Measurements from ENCODE around the gene IRF4. TPM values are rescaled to one million over a fixed set of nuclear protein-coding genes. Genes with fewer than 3 reads are reported as not detected.
A peak's percentile ranks its signal among the peaks of the same experiment; 100 is the strongest.

The IRF4 gene
- total RNA-seq, 3 donors from 2014 or later: 2.8 to 10.5 (median 4.5) TPM

DNA sequence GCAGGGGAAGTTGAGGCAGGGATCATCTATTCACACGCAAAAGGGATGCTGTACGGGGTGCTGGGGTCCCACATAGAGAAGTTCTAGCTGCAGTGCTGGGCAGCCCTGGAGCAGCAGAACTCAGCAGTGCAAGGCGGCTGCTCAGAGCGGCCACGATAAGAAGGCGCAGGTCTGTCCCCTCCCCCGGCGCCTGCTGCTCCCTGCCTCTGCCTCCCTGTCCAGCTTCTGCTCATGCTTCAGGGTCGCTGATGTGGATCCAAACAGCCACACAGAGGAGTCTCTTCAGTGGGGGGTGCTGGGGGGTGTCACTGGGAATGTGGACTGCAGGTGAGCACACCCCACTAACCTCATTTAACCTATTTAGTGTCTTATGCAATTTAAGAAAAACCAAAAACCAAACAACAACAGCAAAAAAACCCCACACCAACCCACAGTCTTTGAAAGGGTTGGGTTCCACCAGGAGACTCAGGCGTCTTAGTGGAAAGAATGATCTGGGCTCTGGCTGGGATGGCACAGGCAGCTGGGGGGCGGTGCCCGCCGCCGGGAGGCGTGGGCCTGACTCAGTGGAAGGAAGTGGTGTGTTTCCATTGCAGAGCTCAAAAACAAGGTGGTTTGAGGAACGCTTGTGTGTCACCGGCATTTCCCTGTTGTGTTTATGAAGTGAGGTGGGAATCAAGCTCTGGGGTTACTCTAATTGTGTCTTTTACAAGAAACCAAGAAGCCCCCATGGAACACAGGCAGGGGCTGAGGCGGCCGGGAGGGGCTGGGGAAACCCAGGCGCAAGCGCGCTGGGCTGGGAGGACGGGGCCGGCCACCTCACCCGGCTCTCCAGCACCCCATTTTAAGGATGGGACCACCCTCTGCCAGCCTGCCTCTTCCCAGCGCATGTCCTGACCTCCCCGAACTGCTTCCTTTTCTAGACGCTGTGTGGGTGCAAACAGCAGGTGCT is 55.1 kb downstream of the IRF4 start:
- Histone ChIP-seq H3K9me3 (no peaks in the 10 kb centered on the region), H3K36me3 (ENCODE audit: low read depth) (no peaks in the 10 kb centered on the region), H3K4me3 (no peak overlapping the region), H3K4me1 (ENCODE audit: low read depth) (no peaks in the 10 kb centered on the region)
- intact Hi-C loops (cut with DNase I, micrococcal nuclease): no loop called here
- no peak for TF ChIP-seq CTCF (IDR thresholded peaks at IDR 0.05)
- peak; percentile 29 to 73 (median 52) for DNase-seq
- peak; percentile 72 for ATAC-seq

DNA sequence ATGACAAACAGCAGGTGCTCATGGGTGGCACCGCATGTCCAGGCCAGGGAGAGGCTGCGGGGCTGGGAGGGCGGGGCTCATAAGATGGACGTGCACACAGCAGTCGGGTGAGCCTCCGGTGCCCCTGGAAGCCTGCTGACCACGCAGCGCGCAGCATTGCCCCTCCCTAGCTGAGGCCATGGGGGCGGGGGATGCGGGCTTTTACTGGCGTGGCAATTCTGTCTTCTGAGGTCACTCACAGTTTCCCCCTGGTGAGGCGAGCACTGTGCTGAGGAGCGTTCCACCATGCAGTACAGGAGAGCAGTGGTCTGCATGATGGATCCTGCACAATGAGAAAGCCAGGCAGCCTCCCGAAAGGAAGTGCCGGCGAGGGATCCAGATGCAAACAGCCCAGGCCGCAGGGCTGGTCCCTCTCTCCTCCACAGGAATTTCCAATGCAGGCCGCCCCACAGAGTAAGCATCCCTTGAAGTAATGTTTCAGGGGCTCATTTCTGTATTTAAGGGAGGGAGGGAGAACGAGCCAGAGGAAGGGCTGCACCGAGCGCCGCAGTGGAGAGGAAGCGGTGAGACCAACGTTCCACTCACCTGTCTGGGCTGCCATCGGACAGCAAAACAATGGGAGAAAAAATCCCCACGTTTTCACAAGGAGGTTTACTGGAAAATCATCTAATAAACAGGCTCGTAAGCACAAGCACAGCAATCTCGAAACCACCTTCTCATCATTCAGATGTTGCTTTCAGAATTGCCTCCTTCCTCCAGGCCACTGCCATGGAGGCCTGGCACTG is 56.0 kb downstream of the IRF4 start:
- Histone ChIP-seq H3K36me3 (ENCODE audit: low read depth) (no peaks in the 10 kb centered on the region), H3K4me3 (no peak overlapping the region), H3K9me3 (no peaks in the 10 kb centered on the region), H3K4me1 (ENCODE audit: low read depth) (no peaks in the 10 kb centered on the region)
- ATAC-seq (peak; percentile 19), DNase-seq (no peak)
- intact Hi-C loops (cut with DNase I, micrococcal nuclease): no loop called here
- no peak for TF ChIP-seq CTCF (IDR thresholded peaks at IDR 0.05)

GRCh38 chr6:448296-449056 is 56.9 kb downstream of the IRF4 start:
- no peak for DNase-seq
- no peaks in the 10 kb centered on the region for H3K36me3 ChIP-seq (ENCODE audit: low read depth)
- no peaks in the 10 kb centered on the region for H3K4me1 ChIP-seq (ENCODE audit: low read depth)
- no peak for ATAC-seq
- TF ChIP-seq CTCF (IDR thresholded peaks at IDR 0.05): no peak
- intact Hi-C loops (cut with DNase I, micrococcal nuclease): no loop called here
- no peak overlapping the region for H3K4me3 ChIP-seq
- H3K9me3 ChIP-seq: no peaks in the 10 kb centered on the region

DNA sequence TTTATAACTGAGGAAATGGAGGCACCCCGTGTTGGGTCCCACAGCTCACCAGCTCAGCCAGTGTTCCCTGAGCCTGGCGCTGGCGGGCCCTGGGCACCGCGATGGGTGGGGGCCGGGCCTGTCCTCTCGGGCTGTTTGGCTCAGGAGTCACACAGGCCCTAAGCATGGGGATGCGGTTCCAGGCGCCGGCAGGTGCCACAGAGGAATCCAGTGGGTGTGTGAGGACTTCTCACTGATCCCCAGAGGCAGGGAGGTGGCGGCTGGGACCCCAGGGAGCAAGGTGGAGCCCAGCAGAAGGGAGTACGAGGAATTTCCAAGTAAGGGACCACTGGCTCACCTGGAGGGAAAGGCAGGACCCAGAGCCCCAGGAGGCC is 57.5 kb downstream of the IRF4 start:
- DNase-seq (no peak), ATAC-seq (no peak)
- H3K9me3 ChIP-seq: no peaks in the 10 kb centered on the region
- no peak overlapping the region for H3K4me3 ChIP-seq
- no peaks in the 10 kb centered on the region for H3K36me3 ChIP-seq (ENCODE audit: low read depth)
- TF ChIP-seq CTCF (IDR thresholded peaks at IDR 0.05): no peak
- H3K4me1 ChIP-seq (ENCODE audit: low read depth): no peaks in the 10 kb centered on the region
- intact Hi-C loops (cut with DNase I, micrococcal nuclease): no loop called here
